Stimulated activated CD4-positive, alpha-beta T cell treated with anti-CD3 and anti-CD28 coated beads, Interleukin-12 subunit alpha, Interleukin-12 subunit beta, amount 100 ng/mL, for 4 hours (primary cell): Measurements from ENCODE around the gene ZNF573.

Experiments
- DNase-seq: peaks from one replicate; pipeline ENCODE4 v3.0.0-alpha.2; 2020

ZNF573 gene

DNA sequence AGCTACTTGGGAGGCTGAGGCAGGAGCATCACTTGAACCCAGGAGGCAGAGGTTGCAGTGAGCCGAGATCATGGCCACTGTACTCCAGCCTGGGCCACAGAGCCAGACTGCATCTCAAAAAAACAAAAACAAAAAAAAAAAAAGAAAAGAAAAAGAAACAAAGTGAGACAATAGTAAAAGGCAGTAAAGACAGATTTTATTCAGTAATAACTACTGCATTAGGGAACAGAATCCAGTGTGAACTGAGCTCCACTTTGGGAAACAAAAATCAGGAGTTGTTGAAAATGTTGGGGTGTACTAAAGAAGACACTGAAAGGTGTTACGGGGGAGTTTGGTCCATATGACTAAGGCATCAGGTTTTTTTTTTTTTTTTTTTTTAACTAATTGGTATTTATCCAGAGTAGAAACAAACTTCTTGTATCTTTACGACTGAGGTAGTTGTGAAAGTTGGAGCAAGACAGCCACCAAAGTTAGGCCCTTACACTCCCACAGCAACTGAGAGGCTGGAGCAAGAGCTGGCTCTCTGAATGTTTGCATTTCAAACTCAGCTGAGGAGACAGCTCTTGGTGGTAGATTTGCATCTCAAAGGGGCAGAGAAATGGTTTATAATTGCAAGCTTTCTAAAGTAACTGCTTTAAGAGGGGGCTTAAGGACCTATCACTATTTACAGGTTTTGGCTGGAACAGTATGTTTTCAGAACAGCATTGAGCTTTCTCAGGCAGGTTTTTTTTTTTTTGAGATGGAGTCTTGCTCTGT is 84.1 kb downstream of the ZNF573 start:
- DNase-seq = no peak

DNA sequence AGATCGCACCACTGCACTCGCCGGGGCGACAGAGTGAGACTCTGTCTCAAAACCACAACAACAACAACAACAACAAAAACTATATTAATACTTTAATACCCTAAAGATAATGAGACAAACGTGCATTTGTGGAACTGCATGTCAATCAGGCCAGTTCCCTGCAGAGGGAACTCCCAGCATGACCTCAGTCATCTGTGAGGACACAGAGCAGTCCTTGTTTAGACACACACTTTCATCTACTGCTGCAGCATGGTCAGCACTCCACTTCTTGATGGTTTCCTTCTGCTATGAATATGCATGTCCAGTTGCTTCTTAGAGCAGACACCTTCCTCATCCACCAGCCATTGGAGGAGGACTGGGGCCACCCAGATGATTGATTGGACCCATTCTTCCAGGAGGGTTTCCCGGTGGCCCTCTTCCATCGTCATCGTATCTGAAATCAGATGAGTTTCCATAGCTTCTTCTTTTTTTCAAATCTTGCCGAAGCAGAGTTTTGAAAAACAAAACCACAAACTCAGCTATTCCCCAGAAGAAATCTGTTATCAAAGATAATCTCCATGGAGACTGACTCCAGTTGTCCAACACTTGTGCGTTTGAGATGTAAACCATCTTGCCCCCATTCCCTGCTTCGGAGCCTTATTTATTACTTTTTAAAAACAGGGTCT is 86.3 kb downstream of the ZNF573 start:
- DNase-seq = no peak

DNA sequence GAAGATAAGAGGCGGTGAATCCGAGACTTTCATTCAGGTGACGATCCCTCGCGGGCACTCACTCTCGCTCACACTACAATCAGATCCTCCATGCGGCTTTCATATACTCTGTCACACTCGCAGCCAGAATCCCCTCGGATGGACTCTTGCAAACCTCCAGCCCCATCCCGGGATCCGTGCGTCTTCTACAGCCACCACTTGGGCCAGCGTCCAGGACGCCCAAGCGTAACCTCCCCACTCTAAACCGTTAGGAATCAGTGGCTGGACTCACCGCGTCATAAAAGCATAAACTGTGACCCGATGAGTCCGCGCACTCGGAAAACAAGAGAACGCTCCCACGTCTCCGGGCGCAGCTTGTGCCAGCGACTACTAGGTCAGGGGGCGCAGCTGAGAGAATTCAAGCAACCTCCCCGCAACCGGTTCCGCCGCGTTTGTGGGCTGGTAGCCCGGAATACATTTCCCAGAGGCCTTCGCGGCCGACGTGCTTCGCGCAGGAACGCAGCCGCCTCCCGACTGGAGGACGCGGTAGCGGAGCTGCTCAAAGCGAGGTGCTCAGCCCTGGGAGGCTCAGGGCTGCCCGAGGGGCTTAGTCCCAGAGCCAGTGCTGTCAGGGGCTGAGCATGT is 87.4 kb downstream of the ZNF573 start:
- peak; percentile 77 for DNase-seq
